Embryonic facial prominence (tissue), 1 donor: Measurements from ENCODE around the gene GASK1B.

ENCODE experiments used
- DNase-seq: peaks from one replicate; pipeline ENCODE4 v3.0.0-alpha.2; 2016; ENCODE audit errors: extremely low spot score

Gene GASK1B

GRCh38 chr4:158186815-158187214 is 14.0 kb upstream of the GASK1B start:
- no peak for DNase-seq

DNA sequence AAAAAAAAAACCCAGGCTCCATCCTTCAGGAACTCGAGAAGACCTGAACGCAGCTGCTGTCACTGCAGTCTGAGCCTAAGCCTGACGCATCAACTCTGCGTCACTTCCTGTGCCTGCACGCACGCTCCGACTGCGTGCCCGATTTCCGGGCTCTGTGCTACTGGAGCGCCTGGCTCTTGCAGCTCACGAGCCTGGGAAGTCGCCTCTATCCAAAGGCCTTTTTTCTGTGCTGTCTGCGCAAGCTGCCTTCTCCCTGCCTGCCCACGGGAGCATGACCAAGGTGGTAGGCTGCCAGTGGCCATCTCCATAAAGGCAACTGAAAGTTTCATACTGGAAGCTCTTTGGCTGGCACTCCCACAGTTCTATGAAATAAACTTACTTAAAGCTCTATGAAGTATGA is 9.9 kb upstream of the GASK1B start:
- DNase-seq: no peak

DNA sequence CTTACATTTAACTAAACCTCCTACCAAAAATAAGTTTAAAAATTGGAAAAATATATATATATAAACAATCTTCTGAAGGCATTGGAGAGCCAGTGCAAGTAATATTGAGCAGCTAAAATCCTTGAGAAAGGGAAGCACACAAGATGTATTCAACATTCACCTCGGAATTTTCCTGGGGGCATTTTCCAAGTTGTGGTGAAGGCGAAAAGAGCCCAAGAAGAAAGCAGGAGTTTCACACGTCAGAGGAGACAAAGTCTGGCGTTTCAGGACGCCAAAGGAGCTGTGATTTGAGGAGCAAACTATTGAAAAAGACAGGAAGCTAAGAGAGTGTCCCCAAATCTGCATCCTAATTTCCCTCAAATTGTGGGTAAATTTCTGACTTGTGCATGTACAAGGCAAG is 9.1 kb upstream of the GASK1B start:
- no peak for DNase-seq

- DNase-seq: no peak
These were observed 6.6 kb upstream of the GASK1B start for GRCh38 chr4:158179465-158179864.

DNA sequence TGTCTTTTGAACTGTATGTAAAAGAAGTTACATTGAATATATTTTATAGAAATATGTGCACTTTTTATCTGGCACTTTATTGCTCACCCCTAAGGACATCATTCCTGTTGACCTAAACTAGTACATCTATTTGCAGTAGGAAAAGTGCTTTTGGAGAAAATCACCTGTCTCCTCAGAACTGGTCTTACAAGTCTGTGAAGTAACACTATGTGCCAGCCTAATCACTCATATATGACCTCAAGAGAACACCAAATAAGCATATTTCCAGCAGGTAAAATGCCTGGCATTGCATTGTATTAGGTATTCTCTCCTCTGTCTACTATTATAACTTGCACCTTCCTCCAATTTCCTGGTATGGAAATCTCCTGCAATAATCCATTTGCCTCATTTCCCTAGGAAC is 4.0 kb upstream of the GASK1B start:
- DNase-seq: no peak

GRCh38 chr4:158176108-158176507 is 3.3 kb upstream of the GASK1B start:
- no peak for DNase-seq

DNA sequence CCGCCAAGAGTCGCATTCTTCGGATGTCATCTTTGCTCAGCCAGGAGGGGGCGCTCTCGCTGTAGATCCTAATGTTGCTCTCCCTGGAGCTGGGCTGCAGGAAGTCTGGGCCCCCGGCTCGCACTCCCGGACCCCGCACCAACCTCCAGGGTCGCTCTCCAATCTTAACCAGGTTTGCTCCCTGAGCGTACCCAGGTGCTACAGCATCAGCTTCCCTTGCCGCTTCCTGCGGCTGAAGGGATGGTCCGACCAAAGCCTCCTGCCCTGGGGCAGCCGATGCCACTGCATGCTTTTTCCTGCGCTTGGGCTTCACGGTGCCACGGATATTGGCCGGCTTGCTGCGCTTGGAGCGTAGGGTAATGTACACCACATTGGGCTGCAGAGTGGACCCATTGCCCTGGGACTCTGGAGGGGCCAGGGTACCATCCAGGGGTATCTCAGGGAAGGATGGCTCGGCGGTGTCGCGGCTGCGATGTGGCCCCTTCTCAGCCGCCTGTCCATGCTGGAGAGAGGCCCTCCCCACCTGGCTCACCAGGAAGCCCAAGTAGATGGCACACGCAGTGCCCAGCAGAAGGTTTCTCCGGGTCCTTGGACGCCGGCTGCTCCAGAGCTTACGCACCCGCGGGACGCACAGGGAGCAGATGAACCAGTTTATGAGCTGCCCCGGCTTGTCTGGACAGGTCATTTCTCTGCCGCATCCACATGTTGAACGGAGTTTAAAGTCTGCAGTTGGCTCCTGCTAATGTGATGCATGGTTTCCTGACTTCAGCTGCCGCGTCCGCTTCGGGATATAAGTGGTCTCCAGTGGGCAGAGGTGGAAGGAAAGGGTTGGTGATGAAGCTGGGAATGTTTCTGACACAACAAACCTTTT is 1.9 kb downstream of the GASK1B start:
- DNase-seq: no peak

GRCh38 chr4:158169931-158170690 is 2.7 kb downstream of the GASK1B start:
- DNase-seq: no peak

DNA sequence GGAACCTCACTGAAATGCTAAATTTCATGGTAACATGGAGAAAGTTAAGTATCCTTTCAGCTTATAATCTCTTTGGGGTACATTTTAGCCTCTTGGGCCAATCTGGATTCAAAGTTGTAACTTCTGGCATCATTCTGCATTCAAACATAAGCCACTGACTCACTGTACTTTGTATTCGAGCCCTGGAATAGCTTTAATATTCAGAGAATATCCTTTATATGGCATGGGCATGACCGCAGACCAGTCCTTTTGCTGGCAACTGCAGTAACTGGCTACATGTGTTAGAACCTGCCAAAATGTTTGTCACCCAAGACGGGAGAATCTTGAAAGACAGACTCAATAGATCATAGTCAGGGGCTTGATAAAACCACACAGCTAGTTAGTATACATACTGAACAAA is 3.3 kb downstream of the GASK1B start:
- no peak for DNase-seq

GRCh38 chr4:158168606-158169005 is 4.2 kb downstream of the GASK1B start:
- DNase-seq: no peak

DNA sequence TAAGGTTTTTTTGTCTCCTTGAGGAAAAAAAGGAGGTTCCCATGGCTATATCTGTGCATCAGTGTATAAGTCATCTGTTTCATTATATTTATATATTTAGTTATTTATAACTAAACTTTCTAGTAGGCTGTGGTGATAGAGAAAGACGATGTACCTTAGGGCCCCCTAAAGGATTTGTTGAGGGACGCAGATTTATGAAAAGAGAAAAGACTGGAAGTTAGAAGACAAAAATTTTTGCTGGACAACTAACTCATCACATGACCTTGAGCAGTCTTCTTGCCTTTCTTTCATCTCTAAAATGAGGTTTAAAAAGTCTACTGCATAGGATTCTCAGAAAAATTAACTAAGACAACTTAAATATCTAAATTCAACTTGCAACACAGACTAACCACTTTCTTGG is 6.1 kb downstream of the GASK1B start:
- DNase-seq: no peak

DNA sequence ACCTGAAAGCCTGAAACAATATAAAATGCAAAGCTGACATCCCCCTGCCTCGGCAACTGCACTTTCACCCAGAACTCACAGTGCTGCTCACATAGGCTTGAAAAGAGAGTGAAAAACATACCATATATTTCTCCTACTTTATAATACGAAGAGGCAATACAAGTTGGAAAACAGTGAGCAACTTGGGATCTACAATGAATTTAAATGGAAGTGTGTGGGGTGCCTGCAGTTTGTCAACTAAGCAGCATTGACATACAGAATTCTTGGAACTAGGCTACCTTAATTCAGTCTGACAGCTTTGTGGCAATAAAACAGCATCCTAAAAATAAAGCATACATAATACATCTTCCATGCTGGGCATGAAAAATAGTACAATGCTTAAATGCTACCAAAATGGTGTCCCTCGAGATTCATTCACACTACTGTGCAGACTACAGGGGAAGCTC is 8.0 kb downstream of the GASK1B start:
- DNase-seq: no peak

DNA sequence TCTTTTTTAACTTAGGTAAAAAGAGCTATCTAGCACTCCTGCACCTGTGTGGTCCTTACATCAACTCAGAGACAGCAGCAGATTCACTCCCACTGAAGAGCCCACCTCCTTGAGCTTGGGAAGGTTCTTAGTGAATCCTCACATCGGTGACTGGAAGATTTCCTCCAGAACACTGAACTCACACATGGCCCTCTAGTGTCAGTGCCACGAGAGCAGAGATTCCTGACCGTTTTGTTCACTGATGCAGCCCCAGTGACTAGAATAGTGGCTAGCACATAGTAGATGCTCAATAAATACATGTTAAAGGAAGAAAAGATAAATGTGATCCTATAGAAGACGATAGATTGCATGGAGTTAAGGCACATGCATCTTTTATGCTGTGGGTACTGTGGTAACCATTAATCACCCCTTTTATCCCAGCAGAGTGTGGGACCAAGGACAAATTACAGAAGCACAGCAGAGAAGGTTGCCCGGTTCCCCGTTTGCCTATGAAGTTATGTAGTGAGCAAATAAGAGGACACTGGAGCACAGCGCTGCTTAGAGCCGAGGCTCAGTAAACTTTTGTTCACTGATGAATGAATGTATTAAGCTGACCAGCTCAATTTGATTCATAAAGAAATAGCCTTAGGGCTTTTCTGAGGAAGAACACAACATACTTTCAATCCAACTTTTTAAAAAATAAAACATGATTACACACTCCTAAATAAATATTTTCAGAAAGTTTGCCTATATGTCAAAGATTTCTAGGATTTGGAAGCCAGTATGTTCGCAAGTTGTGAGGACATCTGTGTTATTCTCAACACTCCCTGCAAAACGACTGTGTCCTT is 8.7 kb downstream of the GASK1B start:
- DNase-seq: no peak

DNA sequence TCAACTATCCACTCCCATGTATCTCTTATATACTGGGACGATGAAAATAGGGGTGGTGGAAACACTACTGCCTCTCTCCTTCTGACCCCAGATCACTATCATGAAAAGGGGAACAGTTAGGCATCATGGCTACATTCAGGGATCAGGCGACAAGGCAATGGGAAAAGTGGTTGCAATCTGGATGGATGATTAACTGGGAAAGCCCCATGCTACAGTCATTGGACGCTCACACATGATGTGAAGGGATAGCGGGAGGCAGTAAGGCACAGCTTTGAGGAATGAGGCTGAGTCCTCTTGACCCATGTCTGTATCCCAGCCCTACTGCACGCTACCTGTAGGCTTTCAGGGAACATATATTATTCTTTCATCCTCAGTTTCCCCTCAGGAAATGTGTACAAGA is 10.2 kb downstream of the GASK1B start:
- DNase-seq: no peak

GRCh38 chr4:158161551-158162354 is 11.1 kb downstream of the GASK1B start:
- DNase-seq: no peak

DNA sequence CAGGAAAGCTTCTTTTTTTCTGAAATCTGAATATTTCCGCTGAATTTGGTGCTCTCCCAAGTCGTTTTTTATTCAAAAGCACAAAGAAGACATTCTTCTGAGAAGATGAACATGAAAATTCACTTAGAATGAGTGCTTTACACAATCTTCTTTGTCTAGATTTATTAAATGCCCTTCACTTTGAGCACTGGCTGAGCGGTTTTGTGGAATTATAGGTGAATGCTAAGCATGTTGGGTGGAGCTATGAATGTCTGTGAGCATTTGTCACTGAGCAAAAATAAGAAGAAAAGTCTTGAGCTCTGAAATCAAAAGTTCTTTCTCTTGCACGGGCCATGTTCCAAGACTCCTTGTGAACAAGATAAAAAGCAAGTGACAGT is 13.1 kb downstream of the GASK1B start:
- no peak for DNase-seq

GRCh38 chr4:158159054-158159717 is 13.6 kb downstream of the GASK1B start:
- no peak for DNase-seq

- no peak for DNase-seq
These were observed 15.4 kb downstream of the GASK1B start for GRCh38 chr4:158157412-158157811.

GRCh38 chr4:158155656-158156356 is 17.0 kb downstream of the GASK1B start:
- DNase-seq: no peak

DNA sequence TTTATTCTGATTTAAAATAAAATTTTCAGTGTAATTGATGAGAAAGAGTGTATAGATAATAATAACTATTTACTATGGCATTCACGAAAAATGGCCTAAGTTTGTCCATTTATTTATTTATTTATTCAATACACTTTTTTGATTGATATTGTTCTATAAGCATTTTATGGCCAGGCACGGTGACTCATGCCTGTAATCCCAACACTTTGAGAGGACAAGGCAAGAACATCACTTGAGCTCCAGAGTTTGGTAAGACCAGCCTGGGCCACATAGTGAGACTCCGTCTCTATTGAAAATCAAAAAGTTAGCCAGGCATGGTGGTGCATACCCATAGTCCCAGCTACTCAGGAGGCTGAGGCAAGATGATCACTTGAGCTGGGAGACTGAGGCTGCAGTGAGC is 25.7 kb downstream of the GASK1B start:
- DNase-seq: no peak
